Mucosa of rectum (tissue), 2 donors: ENCODE data around the gene IFRD1.
"Not testable (repeated sequence)": the region's sequence is repeated elsewhere in the genome, so short reads cannot be mapped to it uniquely, and the experiment has no call there.

Experiments used
- H3K27ac ChIP-seq, 2 donors: one replicate each; pipeline ENCODE4 v1.7.0; 2013; ENCODE audit warnings: inconsistent platforms in 2 of 2, low read depth in 2 of 2, low read length in 2 of 2
- H3K27me3 ChIP-seq, 2 donors: one replicate each; pipeline ENCODE4 v1.7.0; 2013; ENCODE audit warnings: low read length in 2 of 2; ENCODE audit not compliant: control insufficient read depth in 2 of 2, insufficient read depth in 2 of 2
- H3K36me3 ChIP-seq, 2 donors: one replicate each; pipeline ENCODE4 v1.7.0; 2013; ENCODE audit warnings: low read length in 2 of 2; ENCODE audit not compliant: control insufficient read depth in 2 of 2, insufficient read depth in 2 of 2
- H3K4me1 ChIP-seq, 2 donors: one replicate each; pipeline ENCODE4 v1.7.0; 2013; ENCODE audit warnings: low read length in 2 of 2, mild to moderate bottlenecking in 1 of 2; ENCODE audit not compliant: control insufficient read depth in 2 of 2, insufficient read depth in 2 of 2
- H3K4me3 ChIP-seq, 2 donors: one replicate each; pipeline ENCODE4 v1.7.0; 2013; ENCODE audit warnings: low read length in 2 of 2
- H3K9ac ChIP-seq, 2 donors: one replicate each; pipeline ENCODE4 v1.7.0; 2013; ENCODE audit warnings: low read length in 2 of 2, low read depth in 1 of 2, mild to moderate bottlenecking in 1 of 2
- H3K9me3 ChIP-seq, 2 donors: one replicate each; pipeline ENCODE4 v1.7.0; 2013; ENCODE audit warnings: low read length in 2 of 2; ENCODE audit not compliant: control insufficient read depth in 2 of 2
- donor health status: healthy.
- donor health status: Normal muscosa, but diverticular disease.

The IFRD1 gene

DNA sequence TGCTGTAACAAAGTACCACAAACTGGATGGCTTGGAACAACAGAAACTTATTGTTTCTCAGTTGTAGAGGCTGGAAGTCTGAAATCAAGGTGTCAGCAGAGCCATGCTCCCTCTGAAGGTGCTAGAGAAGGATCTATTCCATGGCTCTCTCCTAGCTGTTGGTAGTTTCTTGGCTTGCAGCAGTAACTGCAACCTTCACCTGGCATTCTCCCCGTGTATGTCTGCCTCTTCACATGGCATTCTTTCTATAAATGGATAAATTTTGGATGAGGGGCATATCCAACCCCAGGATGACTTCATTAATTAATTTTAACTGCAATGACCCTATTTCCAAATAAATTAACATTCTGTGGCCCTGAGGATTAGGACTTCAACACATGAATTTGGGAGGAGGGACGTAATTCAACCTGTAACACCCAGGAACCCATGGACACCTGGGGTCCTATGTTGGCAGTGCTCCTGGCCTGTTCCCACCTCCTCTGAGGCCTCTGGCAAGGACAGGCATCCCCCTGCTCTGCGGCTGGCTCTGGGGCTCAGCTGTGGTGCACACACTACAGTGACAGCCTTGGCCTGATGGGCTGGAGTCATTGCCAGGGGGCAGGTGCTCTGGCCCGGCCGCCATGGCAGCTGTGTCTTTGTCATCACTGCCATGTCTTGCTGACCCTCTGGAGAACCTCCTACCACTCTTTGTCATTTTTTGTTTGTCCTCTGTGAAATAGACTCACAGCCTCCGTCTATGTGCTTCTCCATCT, 61.4 kb downstream of the IFRD1 start:
- Histone ChIP-seq H3K36me3 (no peaks in the 10 kb centered on the region), H3K9me3 (no peaks in the 10 kb centered on the region), H3K27me3 (no peaks in the 10 kb centered on the region), H3K9ac (no peak overlapping the region), H3K4me1 (no peaks in the 10 kb centered on the region), H3K4me3 (no peak overlapping the region), H3K27ac (no peak overlapping the region)

DNA sequence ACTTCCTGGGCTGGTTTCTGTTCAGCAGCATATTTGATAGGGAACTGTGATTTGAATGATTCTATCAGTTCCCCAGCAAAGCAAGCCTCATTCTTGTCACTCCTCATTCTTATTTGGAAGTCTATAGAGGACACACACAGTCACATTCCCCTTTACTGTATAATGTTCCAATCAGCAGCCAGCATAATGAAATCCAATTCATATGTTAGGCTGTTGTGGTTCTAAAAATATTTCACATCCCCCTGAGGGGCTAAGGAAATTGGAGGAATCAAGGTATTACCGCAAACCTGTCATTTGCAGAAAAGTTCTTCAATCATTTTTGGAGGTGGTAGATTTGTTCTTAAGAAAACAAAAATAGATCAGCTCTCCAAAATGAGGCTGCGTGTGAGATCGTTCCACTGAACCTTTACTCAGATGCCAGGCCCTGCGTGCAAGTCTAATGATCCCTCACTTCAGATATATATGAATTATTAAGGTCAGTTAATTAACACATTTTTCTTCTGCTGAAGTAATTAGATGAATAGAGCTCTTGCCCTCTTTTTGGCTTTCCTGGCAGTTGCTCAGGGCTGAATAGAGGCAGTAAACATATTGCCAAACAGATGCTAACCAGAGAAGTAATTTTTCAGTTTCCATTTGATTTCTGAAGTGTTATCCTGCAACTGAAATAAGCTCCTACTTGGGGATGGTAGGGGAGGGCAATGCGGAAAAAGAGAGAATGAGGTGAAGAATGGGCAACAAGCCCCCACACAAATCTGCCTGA, 62.4 kb downstream of the IFRD1 start:
- H3K36me3 ChIP-seq: no peaks in the 10 kb centered on the region
- no peak overlapping the region for H3K4me3 ChIP-seq
- no peaks in the 10 kb centered on the region for H3K27me3 ChIP-seq
- H3K9ac ChIP-seq: no peak overlapping the region
- H3K9me3 ChIP-seq: no peaks in the 10 kb centered on the region
- no peaks in the 10 kb centered on the region for H3K4me1 ChIP-seq
- H3K27ac ChIP-seq: no peak overlapping the region

DNA sequence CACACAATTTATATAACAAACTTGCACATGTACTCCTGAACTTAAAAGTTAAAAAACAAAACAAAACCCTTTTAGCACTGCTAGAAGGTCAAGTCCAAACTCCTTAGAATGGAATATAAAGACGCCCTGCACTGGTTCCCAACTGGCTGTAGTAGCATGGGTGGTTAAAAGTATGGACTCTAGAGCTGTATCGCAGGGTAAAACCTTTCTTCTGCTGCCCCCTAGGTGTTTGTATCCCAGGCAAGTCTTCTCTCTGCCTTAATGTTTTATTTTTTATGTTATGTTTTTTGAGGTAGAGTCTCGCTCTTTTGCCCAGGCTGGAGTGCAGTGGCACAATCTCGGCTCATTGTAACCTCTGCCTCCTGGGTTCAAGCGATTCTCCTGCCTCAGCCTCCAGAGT, 65.7 kb downstream of the IFRD1 start:
- H3K9me3 ChIP-seq: no peaks in the 10 kb centered on the region
- no peak overlapping the region for H3K27ac ChIP-seq
- H3K9ac ChIP-seq: no peak overlapping the region
- H3K27me3 ChIP-seq: no peaks in the 10 kb centered on the region
- H3K4me3 ChIP-seq: no peak overlapping the region
- no peaks in the 10 kb centered on the region for H3K4me1 ChIP-seq
- H3K36me3 ChIP-seq: no peaks in the 10 kb centered on the region

DNA sequence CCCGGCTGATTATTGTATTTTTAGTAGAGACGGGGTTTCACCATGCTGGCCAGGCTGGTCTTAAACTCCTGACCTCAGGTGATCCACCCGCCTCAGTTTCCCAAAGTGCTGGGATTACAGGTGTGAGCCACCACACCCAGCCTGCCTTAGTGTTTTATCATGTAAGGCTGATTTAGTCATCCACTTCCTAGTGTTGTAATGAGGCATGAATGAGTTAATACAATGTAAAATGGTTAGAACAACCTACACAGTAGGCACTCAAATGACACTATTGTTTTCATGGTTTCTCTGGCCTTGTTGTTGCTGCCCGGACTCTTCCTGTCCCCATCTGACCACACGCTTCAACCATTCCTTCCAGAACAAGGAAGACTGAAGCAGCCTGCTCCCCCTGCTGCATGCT, 66.2 kb downstream of the IFRD1 start:
- H3K36me3 ChIP-seq, H3K4me1 ChIP-seq, H3K27ac ChIP-seq, H3K9ac ChIP-seq, H3K4me3 ChIP-seq, H3K9me3 ChIP-seq, H3K27me3 ChIP-seq: not testable (repeated sequence)

DNA sequence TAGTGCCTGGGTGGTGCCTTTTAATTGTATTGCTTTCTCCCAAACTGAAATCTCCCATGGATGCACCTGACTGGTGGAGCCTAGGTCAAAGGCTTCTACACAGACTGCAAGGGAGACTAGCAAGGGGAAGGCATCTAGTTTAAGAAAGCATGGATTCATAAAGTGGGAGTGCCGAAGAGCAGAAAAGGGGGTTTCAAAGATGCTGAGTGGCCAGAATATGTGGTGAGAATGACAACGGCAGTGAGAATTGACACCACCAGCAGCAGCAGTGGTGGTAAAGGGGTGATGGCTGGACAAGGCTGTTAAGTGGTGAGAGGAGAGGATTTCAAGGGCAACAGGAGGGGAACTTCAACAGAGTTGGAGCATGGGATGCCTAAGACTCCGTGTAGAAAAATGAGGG, 67.2 kb downstream of the IFRD1 start:
- no peak overlapping the region for H3K27ac ChIP-seq
- H3K9ac ChIP-seq: no peak overlapping the region
- H3K4me1 ChIP-seq: no peaks in the 10 kb centered on the region
- H3K27me3 ChIP-seq: no peaks in the 10 kb centered on the region
- H3K9me3 ChIP-seq: no peaks in the 10 kb centered on the region
- H3K4me3 ChIP-seq: no peak overlapping the region
- H3K36me3 ChIP-seq: no peaks in the 10 kb centered on the region

DNA sequence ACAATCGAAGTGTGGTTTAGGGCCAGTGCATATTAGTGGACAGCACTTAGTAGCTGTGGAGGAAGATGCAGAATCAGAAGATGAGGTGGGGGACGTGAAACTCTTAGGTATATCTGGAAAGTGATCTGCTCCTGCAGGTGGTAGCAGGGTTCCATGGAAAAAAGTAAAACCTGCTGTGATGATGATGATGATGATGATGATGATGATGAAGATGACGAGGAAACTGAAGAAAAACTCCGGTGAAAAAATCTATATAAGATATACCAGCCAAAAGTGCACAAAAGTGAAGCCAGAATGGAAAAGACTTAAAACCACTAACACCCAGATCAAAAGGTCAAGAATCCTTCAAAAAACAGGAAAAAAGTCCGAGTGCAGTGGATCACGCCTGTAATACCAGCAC, 70.5 kb downstream of the IFRD1 start:
- H3K4me1 ChIP-seq: no peaks in the 10 kb centered on the region
- H3K27ac ChIP-seq: no peak overlapping the region
- no peak overlapping the region for H3K4me3 ChIP-seq
- H3K9ac ChIP-seq: no peak overlapping the region
- H3K36me3 ChIP-seq: no peaks in the 10 kb centered on the region
- no peaks in the 10 kb centered on the region for H3K9me3 ChIP-seq
- no peaks in the 10 kb centered on the region for H3K27me3 ChIP-seq

DNA sequence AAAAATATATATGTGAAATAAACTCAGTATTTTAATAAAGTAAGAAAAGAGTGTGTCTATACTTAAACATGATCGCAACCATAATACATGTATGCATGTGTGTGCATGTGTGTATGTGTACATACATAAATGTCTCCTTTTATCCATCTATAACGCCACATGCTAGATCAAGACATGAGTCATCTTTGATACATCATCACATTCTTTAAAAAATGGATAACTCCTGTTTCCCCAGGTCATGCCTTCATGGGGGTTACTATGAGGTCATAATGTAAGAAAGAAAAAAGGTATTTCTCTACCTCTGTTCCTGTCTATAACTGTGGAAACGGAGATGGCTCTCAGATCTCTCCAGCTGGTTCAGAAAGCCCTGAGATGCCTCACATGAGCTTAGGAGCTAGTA, 71.7 kb downstream of the IFRD1 start:
- H3K27me3 ChIP-seq: no peaks in the 10 kb centered on the region
- no peaks in the 10 kb centered on the region for H3K36me3 ChIP-seq
- H3K9ac ChIP-seq: no peak overlapping the region
- no peak overlapping the region for H3K27ac ChIP-seq
- no peaks in the 10 kb centered on the region for H3K9me3 ChIP-seq
- no peak overlapping the region for H3K4me3 ChIP-seq
- H3K4me1 ChIP-seq: no peaks in the 10 kb centered on the region

DNA sequence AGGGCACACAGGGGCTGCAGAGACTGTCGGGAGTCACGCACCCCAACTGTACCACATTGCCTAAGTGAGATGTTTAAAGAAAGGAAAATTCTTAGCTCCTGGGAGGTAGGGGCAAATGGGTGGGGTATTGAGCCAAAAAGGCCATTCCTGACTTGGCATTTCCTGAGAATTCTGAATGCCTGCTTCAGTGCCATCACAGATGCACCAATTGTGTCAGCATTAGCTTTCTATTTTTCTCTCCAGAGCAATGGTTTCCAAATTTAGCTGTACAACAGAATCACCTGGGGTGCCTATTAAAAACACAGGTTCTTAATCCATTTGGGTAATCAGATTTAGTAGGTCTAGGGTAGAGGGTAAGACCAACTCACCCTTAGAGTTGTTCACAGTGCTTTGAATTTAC, 73.6 kb downstream of the IFRD1 start:
- Histone ChIP-seq H3K9ac (no peak overlapping the region), H3K36me3 (no peaks in the 10 kb centered on the region), H3K27ac (no peak overlapping the region), H3K4me1 (no peaks in the 10 kb centered on the region), H3K27me3 (no peaks in the 10 kb centered on the region), H3K9me3 (no peaks in the 10 kb centered on the region), H3K4me3 (no peak overlapping the region)
